ENCODE measurements around the gene SETBP1. TPM values are rescaled to one million over a fixed set of nuclear protein-coding genes. Genes with fewer than 3 reads are reported as not detected.

The SETBP1 gene
- total and polyA plus RNA-seq, 9 of the 15 experiments (the other 6 are each of a cell fraction or from before 2014, with no cell fraction given), result under 0.01 to 0.13 (median 0.04) TPM

DNA sequence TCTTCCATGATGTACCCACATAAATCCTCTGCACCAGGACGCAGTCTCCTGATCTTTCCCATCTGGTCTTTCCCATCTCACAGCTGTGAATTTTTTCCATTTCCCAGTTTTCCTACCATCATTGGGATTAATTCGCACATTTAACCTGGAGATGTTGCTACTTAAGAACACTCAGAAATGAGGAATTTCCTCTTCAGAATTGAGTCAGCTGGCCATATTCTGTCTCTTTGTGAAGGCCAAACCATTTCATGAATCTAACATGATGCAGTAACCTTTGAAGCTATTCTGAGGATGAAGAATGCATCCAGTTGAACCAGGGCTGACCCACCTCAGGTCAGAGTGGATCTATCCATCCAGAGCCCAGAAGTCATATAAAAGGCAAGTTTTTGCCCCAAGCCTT is 326.8 kb downstream of the SETBP1 start:
- Histone ChIP-seq H3K4me1 (replicated peaks in 1 of 2; ENCODE audit: control insufficient read depth in 2 of 2, insufficient read depth in 2 of 2, low read length in 2 of 2) (no peaks in the 10 kb centered on the region), H3K9me3 (replicated peaks; ENCODE audit: control insufficient read depth, insufficient read depth, low read depth, low read length) (no peaks in the 10 kb centered on the region), H3K27me3 (ENCODE audit: control insufficient read depth in 2 of 2, insufficient read depth in 2 of 2, low read length in 2 of 2) (no peaks in the 10 kb centered on the region), H3K9ac (ENCODE audit: insufficient read depth in 1 of 2, low read depth in 2 of 2, low read length in 2 of 2) (no peak overlapping the region), H4K20me1 (replicated peaks; ENCODE audit: control insufficient read depth, insufficient read depth, low read length) (no peaks in the 10 kb centered on the region), H2AFZ (ENCODE audit: low read depth, low read length) (no peak overlapping the region), H3K27ac (ENCODE audit: extremely low read depth, low read depth, low read length) (no peak overlapping the region), H3K9me1 (ENCODE audit: control insufficient read depth, insufficient read depth, low read length) (no peaks in the 10 kb centered on the region), H3K4me2 (ENCODE audit: insufficient read depth, low read length) (no peak overlapping the region), H3K4me3 (no peak overlapping the region), H3K36me3 (ENCODE audit: control insufficient read depth, insufficient read depth, low read length) (no peaks in the 10 kb centered on the region), H3K79me2 (ENCODE audit: control insufficient read depth, insufficient read depth, low read length) (no peaks in the 10 kb centered on the region)
- FAIRE-seq (no peak), ATAC-seq (no peak), DNase-seq (ENCODE audit: extremely low read depth in 1 of 4, low spot score in 3 of 4) (no peak)
- TF ChIP-seq COPS2 (conservative IDR thresholded peaks at IDR 0.05) (no peak), BCOR (IDR thresholded peaks at IDR 0.05) (no peak), FOXK1 (CRISPR knock-in tag; IDR thresholded peaks at IDR 0.05; ENCODE audit: borderline replicate concordance) (no peak), ZNF75A (CRISPR knock-in tag; IDR thresholded peaks at IDR 0.05) (no peak), BMI1 (IDR thresholded peaks at IDR 0.05; ENCODE audit: low read length) (no peak), RAD51 (IDR thresholded peaks at IDR 0.05; ENCODE audit: borderline replicate concordance, low read depth) (no peak), BRD4 (IDR thresholded peaks at IDR 0.05) (no peak), STAT5A (IDR thresholded peaks at IDR 0.05; ENCODE audit: borderline replicate concordance, low read length) (no peak), PKNOX1 (IDR thresholded peaks at IDR 0.05) (no peak), SMARCB1 (IDR thresholded peaks at IDR 0.05; ENCODE audit: insufficient read length, low read depth) (no peak), TGIF2 (CRISPR knock-in tag; IDR thresholded peaks at IDR 0.05) (no peak), SMC3 (conservative IDR thresholded peaks at IDR 0.05; ENCODE audit: insufficient read depth, low read depth, low read length) (no peak), ZNF174 (CRISPR knock-in tag; IDR thresholded peaks at IDR 0.05) (no peak), ZNF408 (CRISPR knock-in tag; IDR thresholded peaks at IDR 0.05; ENCODE audit: low read depth) (no peak), ZNF347 (CRISPR knock-in tag; IDR thresholded peaks at IDR 0.05; ENCODE audit: low read depth) (no peak), FOXA1 (IDR thresholded peaks at IDR 0.05; ENCODE audit: borderline replicate concordance) (no peak)
- in situ Hi-C loops (cut with MboI), result no loop called here
- intact Hi-C loops (cut with micrococcal nuclease), result no loop called here
- ChIA-PET CTCF (ENCODE audit: low intra/inter-chr PET ratio) (no interaction called here), POLR2A (no interaction called here)
- 0% methylated on average over 2 of the region's 2 CpGs for WGBS (ENCODE audit: insufficient coverage, low coverage, missing lambda C conversion rate)
- no TSS peak for BruUV-seq (replicated peaks)
